KMS-11 (cell line): ENCODE data around the gene CDC42BPA.

Source experiments
- H2AFZ ChIP-seq: fragments of 200-600 bp; sonication (generic); 2 replicates; pipeline ENCODE4 v1.6.1; 2016; ENCODE audit warnings: antibody characterized with exemption, mixed run types, low read depth
- H3K27ac ChIP-seq: fragments of 200-600 bp; sonication (generic); 2 replicates; pipeline ENCODE4 v1.6.1; 2016; ENCODE audit warnings: mild to moderate bottlenecking, mixed run types
- H3K27me3 ChIP-seq: fragments of 200-600 bp; sonication (generic); 2 replicates; pipeline ENCODE4 v1.6.1; 2017; ENCODE audit warnings: mild to moderate bottlenecking, low read depth, mixed run types, moderate library complexity; ENCODE audit not compliant: insufficient read depth
- H3K36me3 ChIP-seq: fragments of 200-600 bp; sonication (generic); 2 replicates; pipeline ENCODE4 v1.6.1; 2017; ENCODE audit warnings: mild to moderate bottlenecking, mixed run types; ENCODE audit not compliant: insufficient read depth
- H3K4me1 ChIP-seq: fragments of 200-600 bp; sonication (generic); 2 replicates; pipeline ENCODE4 v1.6.1; 2016; ENCODE audit warnings: mild to moderate bottlenecking, low read depth, mixed run types; ENCODE audit not compliant: poor library complexity, severe bottlenecking
- H3K4me2 ChIP-seq: fragments of 200-600 bp; sonication (generic); 2 replicates; pipeline ENCODE4 v1.7.0; 2016; ENCODE audit warnings: mild to moderate bottlenecking, mixed run types
- H3K4me3 ChIP-seq: fragments of 200-600 bp; sonication (generic); IDR thresholded peaks from 2 replicates; pipeline ENCODE4 v1.6.1; 2017; ENCODE audit warnings: low read depth, low read length, mixed read lengths; ENCODE audit not compliant: insufficient read depth
- H3K79me2 ChIP-seq: fragments of 200-600 bp; sonication (generic); 2 replicates; pipeline ENCODE4 v1.6.1; 2016; ENCODE audit warnings: low read depth, mixed run types; ENCODE audit not compliant: insufficient read depth
- H3K9ac ChIP-seq: fragments of 200-600 bp; sonication (generic); 2 replicates; pipeline ENCODE4 v1.6.1; 2016; ENCODE audit warnings: mild to moderate bottlenecking, mixed run types
- H4K20me1 ChIP-seq: fragments of 200-600 bp; sonication (generic); 2 replicates; pipeline ENCODE4 v1.6.1; 2016; ENCODE audit warnings: mild to moderate bottlenecking, mixed run types; ENCODE audit not compliant: insufficient read depth
- CTCF ChIP-seq: fragments of 200-600 bp; sonication (generic); conservative IDR thresholded peaks from 2 replicates; pipeline ENCODE4 v1.6.1; 2017; ENCODE audit warnings: low read depth, mild to moderate bottlenecking, antibody characterized with exemption, low read length, moderate library complexity, mixed read lengths

Gene CDC42BPA

GRCh38 chr1:227069490-227069889 lies 248.8 kb downstream of the CDC42BPA start:
- Histone ChIP-seq H3K27me3 (no peaks in the 10 kb centered on the region), H4K20me1 (no peaks in the 10 kb centered on the region), H3K4me2 (no peak overlapping the region), H3K4me3 (no peak overlapping the region), H3K4me1 (peaks cover 18% of the 10 kb centered on the region), H3K36me3 (no peaks in the 10 kb centered on the region), H2AFZ (no peak overlapping the region), H3K27ac (no peak overlapping the region), H3K9ac (no peak overlapping the region), H3K79me2 (no peaks in the 10 kb centered on the region)
- no peak for TF ChIP-seq CTCF

GRCh38 chr1:227068883-227069282 lies 249.4 kb downstream of the CDC42BPA start:
- no peak overlapping the region for H3K9ac ChIP-seq
- H3K4me3 ChIP-seq = no peak overlapping the region
- no peaks in the 10 kb centered on the region for H3K27me3 ChIP-seq
- H3K79me2 ChIP-seq = no peaks in the 10 kb centered on the region
- H3K36me3 ChIP-seq = no peaks in the 10 kb centered on the region
- no peak overlapping the region for H3K27ac ChIP-seq
- TF ChIP-seq CTCF = no peak
- peaks cover 18% of the 10 kb centered on the region for H3K4me1 ChIP-seq
- no peak overlapping the region for H2AFZ ChIP-seq
- no peaks in the 10 kb centered on the region for H4K20me1 ChIP-seq
- no peak overlapping the region for H3K4me2 ChIP-seq

- H3K79me2 ChIP-seq = no peaks in the 10 kb centered on the region
- no peak overlapping the region for H3K4me2 ChIP-seq
- no peak overlapping the region for H3K9ac ChIP-seq
- H3K4me3 ChIP-seq = no peak overlapping the region
- TF ChIP-seq CTCF = no peak
- H2AFZ ChIP-seq = no peak overlapping the region
- H4K20me1 ChIP-seq = no peaks in the 10 kb centered on the region
- H3K4me1 ChIP-seq = peaks cover 9% of the 10 kb centered on the region
- H3K27me3 ChIP-seq = no peaks in the 10 kb centered on the region
- no peak overlapping the region for H3K27ac ChIP-seq
- H3K36me3 ChIP-seq = no peaks in the 10 kb centered on the region
Measured at GRCh38 chr1:227066999-227067398, 251.3 kb downstream of the CDC42BPA start.

- Histone ChIP-seq H3K36me3 (no peaks in the 10 kb centered on the region), H3K4me1 (peaks cover under 1% of the 10 kb centered on the region), H3K4me3 (no peak overlapping the region), H3K79me2 (no peaks in the 10 kb centered on the region), H4K20me1 (no peaks in the 10 kb centered on the region), H3K27me3 (no peaks in the 10 kb centered on the region), H3K9ac (no peak overlapping the region), H3K27ac (no peak overlapping the region), H3K4me2 (no peak overlapping the region), H2AFZ (no peak overlapping the region)
- TF ChIP-seq CTCF = no peak
Measured at GRCh38 chr1:227065311-227065710, 253.0 kb downstream of the CDC42BPA start.

- TF ChIP-seq CTCF = no peak
- no peaks in the 10 kb centered on the region for H3K4me1 ChIP-seq
- no peak overlapping the region for H3K4me2 ChIP-seq
- no peak overlapping the region for H3K4me3 ChIP-seq
- H3K79me2 ChIP-seq = no peaks in the 10 kb centered on the region
- H3K36me3 ChIP-seq = no peaks in the 10 kb centered on the region
- no peaks in the 10 kb centered on the region for H4K20me1 ChIP-seq
- no peak overlapping the region for H3K27ac ChIP-seq
- no peak overlapping the region for H3K9ac ChIP-seq
- H2AFZ ChIP-seq = no peak overlapping the region
- no peaks in the 10 kb centered on the region for H3K27me3 ChIP-seq
Measured at GRCh38 chr1:227062306-227062705, 256.0 kb downstream of the CDC42BPA start.
